HG02973 (cell line): ENCODE data around the gene IMPDH1.

Experiments
- ATAC-seq: cut with Tn5 transposase; IDR thresholded peaks from one replicate; pipeline ENCODE4 v1.9.1; 2021; ENCODE audit warnings: moderate library complexity; ENCODE audit not compliant: unreplicated experiment

The IMPDH1 gene

GRCh38 chr7:128434413-128435326 is 24.9 kb upstream of the IMPDH1 start:
- no peak for ATAC-seq

DNA sequence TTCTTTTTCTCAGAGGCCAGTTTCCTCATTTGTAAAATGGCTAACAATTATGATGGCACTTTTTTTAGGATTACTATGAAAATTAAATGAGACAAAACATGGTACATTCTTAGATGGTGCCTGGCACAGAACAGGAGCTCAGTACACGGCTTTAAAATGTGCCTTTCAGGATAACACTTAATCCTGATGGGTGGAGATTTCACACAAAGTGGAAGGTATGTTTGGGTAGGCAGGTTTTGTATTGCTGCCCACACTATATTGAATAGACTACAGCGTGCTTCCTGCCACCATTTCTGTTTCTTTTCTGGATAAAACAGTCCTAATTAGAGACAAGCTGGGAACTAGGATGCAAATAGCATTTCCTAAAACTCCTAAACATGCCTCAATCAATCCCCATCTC is 22.0 kb upstream of the IMPDH1 start:
- no peak for ATAC-seq

DNA sequence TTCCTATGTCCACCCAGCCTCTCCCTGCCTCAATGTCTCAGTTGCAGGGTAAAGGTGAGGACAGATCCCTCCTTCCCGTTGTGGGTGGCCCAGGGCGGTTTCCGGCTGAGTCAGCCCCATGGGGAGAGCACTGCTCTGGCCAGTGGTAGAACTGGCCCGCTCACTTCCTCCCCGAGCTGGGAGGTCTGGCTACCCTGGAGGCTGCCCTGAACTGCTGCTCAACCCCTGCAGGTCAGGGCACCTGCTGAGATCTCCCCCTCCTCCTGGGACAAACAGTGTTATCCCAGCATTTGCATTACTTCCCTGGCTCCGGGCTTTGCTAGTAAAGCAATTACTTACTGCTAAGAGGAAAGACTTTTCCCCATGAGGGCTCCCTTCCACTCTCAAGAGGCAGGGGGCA is 21.4 kb upstream of the IMPDH1 start:
- ATAC-seq = no peak

- no peak for ATAC-seq
These were observed 20.4 kb upstream of the IMPDH1 start for GRCh38 chr7:128430207-128430606.

- no peak for ATAC-seq
These were observed 17.6 kb upstream of the IMPDH1 start for GRCh38 chr7:128427289-128427891.

- no peak for ATAC-seq
These were observed 16.1 kb upstream of the IMPDH1 start for GRCh38 chr7:128425850-128426249.

DNA sequence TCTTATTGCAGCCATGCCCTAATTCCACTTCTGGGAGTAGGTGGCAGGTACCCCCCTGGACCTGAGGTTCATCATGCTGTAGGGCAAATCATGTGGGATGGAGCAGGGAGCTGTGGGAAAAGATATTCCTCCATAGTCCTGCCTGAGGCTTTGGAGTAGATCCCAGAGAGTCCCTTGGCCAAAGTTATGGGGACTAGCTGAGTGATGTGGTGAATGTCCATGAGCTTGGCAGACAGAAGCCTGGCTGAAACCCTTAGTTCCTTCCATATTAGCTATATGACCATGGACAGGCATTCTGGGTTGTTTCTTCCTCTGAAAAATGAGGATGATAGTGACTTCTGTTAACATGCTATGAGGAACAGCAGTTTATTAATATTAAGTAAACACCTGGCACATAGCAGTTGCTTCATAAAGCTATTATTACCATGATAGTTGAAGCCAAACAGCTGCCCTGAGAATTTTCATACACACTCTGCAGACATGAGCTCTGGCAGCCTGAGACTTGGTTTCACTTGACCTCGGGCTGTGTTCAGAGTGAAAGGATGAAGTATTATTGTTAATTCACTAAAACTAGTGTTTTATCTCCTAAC is 15.0 kb upstream of the IMPDH1 start:
- no peak for ATAC-seq

GRCh38 chr7:128422842-128423241 is 13.1 kb upstream of the IMPDH1 start:
- ATAC-seq = no peak

GRCh38 chr7:128422037-128422436 is 12.3 kb upstream of the IMPDH1 start:
- ATAC-seq = no peak

GRCh38 chr7:128421384-128421783 is 11.6 kb upstream of the IMPDH1 start:
- ATAC-seq = no peak

- ATAC-seq = no peak
These were observed 11.0 kb upstream of the IMPDH1 start for GRCh38 chr7:128420773-128421172.

DNA sequence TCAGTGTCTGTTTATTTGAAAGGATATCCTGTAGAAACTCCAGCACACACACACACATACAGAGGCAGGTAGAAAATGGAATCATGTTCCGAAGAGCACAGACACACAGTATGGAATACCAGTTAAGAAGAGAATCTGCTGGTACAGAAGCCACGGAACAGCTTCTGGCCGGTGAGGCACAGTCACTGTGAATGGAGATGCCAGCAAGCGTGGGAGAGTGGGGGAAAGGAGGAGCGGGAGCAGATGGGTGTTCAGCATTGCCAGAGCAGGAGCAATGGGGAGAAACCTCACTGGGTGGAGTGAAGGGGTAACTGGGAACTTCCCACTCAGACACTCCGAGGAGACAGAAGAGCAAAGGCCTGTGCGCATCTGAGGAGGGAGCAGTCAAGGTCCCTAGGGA is 9.5 kb upstream of the IMPDH1 start:
- ATAC-seq = no peak

GRCh38 chr7:128417071-128417470 is 7.3 kb upstream of the IMPDH1 start:
- ATAC-seq = no peak

- no peak for ATAC-seq
These were observed 5.5 kb upstream of the IMPDH1 start for GRCh38 chr7:128415217-128415785.

DNA sequence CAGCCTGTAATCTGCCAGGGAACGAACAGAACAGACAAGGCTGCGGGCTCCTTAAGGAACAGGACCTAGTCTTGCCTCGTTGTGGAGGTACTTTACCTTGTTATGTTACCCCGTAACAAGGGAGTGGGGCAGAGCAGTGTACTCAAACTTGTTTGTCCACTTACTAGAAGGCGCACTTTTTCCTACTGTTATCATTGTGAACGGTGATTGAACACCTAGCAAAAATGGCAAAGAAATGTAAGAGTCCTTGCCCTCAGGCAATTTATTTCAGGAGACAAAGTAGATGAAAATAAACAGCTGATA is 620 bp upstream of the IMPDH1 start:
- ATAC-seq = no peak

- no peak for ATAC-seq
These were observed 830 bp downstream of the IMPDH1 start for GRCh38 chr7:128408709-128409595.

- ATAC-seq = no peak
These were observed 1.8 kb downstream of the IMPDH1 start for GRCh38 chr7:128407751-128408708.

DNA sequence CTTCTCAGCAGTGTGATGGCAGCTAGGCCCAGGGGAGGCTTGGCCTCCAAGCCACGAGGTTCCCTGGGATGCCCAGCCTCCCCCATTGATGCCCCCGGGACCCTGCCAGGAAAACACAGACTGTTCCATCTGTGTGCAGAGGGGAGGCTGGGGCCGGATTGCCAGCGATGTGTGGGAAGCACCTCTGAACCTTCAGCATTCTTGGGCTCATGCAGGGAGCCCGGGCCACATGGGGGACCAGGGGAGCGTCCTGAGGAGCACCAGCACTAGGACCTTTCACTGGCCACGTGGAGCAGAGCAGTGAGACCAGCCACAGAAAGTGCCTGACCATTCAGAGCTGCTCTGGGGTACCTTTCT is 2.6 kb downstream of the IMPDH1 start:
- no peak for ATAC-seq

DNA sequence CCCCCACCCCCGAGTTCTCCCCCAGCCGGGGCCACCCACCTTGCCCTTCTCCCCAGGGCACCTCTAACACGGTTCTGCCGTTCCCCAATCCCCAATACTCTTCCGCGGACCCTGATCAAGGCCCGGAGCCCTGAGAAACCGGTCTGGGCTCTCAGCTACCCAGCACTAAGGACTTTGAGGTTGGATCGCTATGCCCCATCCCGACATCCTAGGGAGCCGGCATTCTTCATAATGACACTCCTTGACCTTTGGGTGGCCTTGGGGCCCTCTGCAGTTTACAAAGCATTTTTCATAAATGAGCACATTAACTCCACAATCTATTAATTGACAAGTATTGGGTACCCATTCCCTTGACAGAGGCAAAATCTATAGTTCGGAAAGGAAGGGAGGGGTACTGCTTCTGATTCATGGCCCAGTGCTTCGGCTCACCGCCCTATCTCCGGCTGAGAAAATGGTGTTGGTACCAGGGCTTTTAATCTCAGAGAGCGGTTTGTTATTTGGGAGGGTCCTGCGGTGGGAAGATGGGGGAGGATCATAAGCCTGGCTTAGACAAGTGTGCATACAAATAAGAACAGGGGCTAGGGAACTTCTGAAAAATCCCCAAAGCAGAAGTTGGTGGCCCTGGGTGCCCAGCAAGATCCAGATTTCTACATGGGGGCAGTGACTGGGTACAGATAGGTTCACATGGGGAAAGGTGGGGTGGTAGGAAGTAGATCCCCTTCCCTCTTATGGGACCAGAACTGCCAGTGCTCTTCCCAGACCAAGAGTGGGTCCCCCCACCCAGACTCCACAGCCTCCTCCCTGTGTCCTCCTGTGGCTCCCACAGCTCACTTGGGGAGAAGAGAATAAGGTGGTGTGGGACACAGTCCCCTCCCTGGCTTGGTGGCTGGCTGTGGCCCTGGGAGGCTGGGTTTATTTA is 3.2 kb downstream of the IMPDH1 start:
- no peak for ATAC-seq
